Rectal smooth muscle tissue (tissue), 1 donor: ENCODE results near the gene STAG1.
"Not testable (repeated sequence)": the region's sequence is repeated elsewhere in the genome, so short reads cannot be mapped to it uniquely, and the experiment has no call there.

Experiments
- H3K27ac ChIP-seq: one replicate; pipeline ENCODE4 v1.7.0; 2013; ENCODE audit warnings: low read depth, low read length, inconsistent platforms
- H3K27me3 ChIP-seq: one replicate; pipeline ENCODE4 v1.7.0; 2013; ENCODE audit warnings: low read length; ENCODE audit not compliant: control insufficient read depth, insufficient read depth
- H3K36me3 ChIP-seq: one replicate; pipeline ENCODE4 v1.7.0; 2013; ENCODE audit warnings: low read length; ENCODE audit not compliant: control insufficient read depth, insufficient read depth
- H3K4me1 ChIP-seq: one replicate; pipeline ENCODE4 v1.7.0; 2013; ENCODE audit warnings: low read length; ENCODE audit not compliant: control insufficient read depth, insufficient read depth
- H3K4me3 ChIP-seq: one replicate; pipeline ENCODE4 v1.7.0; 2013; ENCODE audit warnings: low read length
- H3K9ac ChIP-seq: one replicate; pipeline ENCODE4 v1.7.0; 2013; ENCODE audit warnings: low read length

The STAG1 gene

GRCh38 chr3:136716629-136717028 lies 35.5 kb downstream of the STAG1 start:
- H3K27me3 ChIP-seq: no peaks in the 10 kb centered on the region
- H3K36me3 ChIP-seq: no peaks in the 10 kb centered on the region
- H3K4me3 ChIP-seq: no peak overlapping the region
- H3K27ac ChIP-seq: no peak overlapping the region
- H3K9ac ChIP-seq: no peak overlapping the region
- no peaks in the 10 kb centered on the region for H3K4me1 ChIP-seq

GRCh38 chr3:136714020-136714419 lies 38.2 kb downstream of the STAG1 start:
- Histone ChIP-seq H3K9ac (no peak overlapping the region), H3K4me1 (no peaks in the 10 kb centered on the region), H3K27ac (no peak overlapping the region), H3K27me3 (no peaks in the 10 kb centered on the region), H3K4me3 (no peak overlapping the region), H3K36me3 (no peaks in the 10 kb centered on the region)

GRCh38 chr3:136712941-136713340 lies 39.2 kb downstream of the STAG1 start:
- Histone ChIP-seq H3K36me3 (no peaks in the 10 kb centered on the region), H3K4me3 (no peak overlapping the region), H3K27me3 (no peaks in the 10 kb centered on the region), H3K4me1 (no peaks in the 10 kb centered on the region), H3K9ac (no peak overlapping the region), H3K27ac (no peak overlapping the region)

GRCh38 chr3:136711888-136712287 lies 40.3 kb downstream of the STAG1 start:
- not testable (repeated sequence) for H3K27ac ChIP-seq, H3K4me3 ChIP-seq, H3K9ac ChIP-seq, H3K27me3 ChIP-seq, H3K36me3 ChIP-seq, H3K4me1 ChIP-seq

GRCh38 chr3:136711277-136711676 lies 40.9 kb downstream of the STAG1 start:
- Histone ChIP-seq H3K27me3 (no peaks in the 10 kb centered on the region), H3K9ac (no peak overlapping the region), H3K4me3 (no peak overlapping the region), H3K4me1 (no peaks in the 10 kb centered on the region), H3K27ac (no peak overlapping the region), H3K36me3 (no peaks in the 10 kb centered on the region)

GRCh38 chr3:136709775-136710174 lies 42.4 kb downstream of the STAG1 start:
- not testable (repeated sequence) for H3K4me1 ChIP-seq, H3K4me3 ChIP-seq, H3K9ac ChIP-seq, H3K36me3 ChIP-seq, H3K27ac ChIP-seq, H3K27me3 ChIP-seq

- H3K27me3 ChIP-seq: no peaks in the 10 kb centered on the region
Observed at GRCh38 chr3:136708333-136708985, 43.7 kb downstream of the STAG1 start.

GRCh38 chr3:136703429-136703828 lies 48.7 kb downstream of the STAG1 start:
- no peaks in the 10 kb centered on the region for H3K36me3 ChIP-seq
- H3K27me3 ChIP-seq: no peaks in the 10 kb centered on the region
- no peak overlapping the region for H3K9ac ChIP-seq
- no peaks in the 10 kb centered on the region for H3K4me1 ChIP-seq
- no peak overlapping the region for H3K4me3 ChIP-seq
- no peak overlapping the region for H3K27ac ChIP-seq

More at GRCh38 chr3:136708333-136708985, 43.7 kb downstream of the STAG1 start:
- H3K4me1 ChIP-seq: no peaks in the 10 kb centered on the region
- H3K27ac ChIP-seq: no peak overlapping the region
- no peaks in the 10 kb centered on the region for H3K36me3 ChIP-seq
- no peak overlapping the region for H3K4me3 ChIP-seq
- no peak overlapping the region for H3K9ac ChIP-seq

- Histone ChIP-seq H3K36me3 (no peaks in the 10 kb centered on the region), H3K27ac (no peak overlapping the region), H3K27me3 (no peaks in the 10 kb centered on the region), H3K4me1 (no peaks in the 10 kb centered on the region), H3K9ac (no peak overlapping the region), H3K4me3 (no peak overlapping the region)
Observed at GRCh38 chr3:136699271-136699828, 52.8 kb downstream of the STAG1 start.

GRCh38 chr3:136698361-136698760 lies 53.8 kb downstream of the STAG1 start:
- Histone ChIP-seq H3K9ac (no peak overlapping the region), H3K36me3 (no peaks in the 10 kb centered on the region), H3K27me3 (no peaks in the 10 kb centered on the region), H3K27ac (no peak overlapping the region), H3K4me1 (no peaks in the 10 kb centered on the region), H3K4me3 (no peak overlapping the region)

- Histone ChIP-seq H3K4me1 (no peaks in the 10 kb centered on the region), H3K4me3 (no peak overlapping the region), H3K27me3 (no peaks in the 10 kb centered on the region)
Observed at GRCh38 chr3:136696797-136697196, 55.4 kb downstream of the STAG1 start.

GRCh38 chr3:136694321-136694720 lies 57.9 kb downstream of the STAG1 start:
- Histone ChIP-seq H3K36me3 (no peaks in the 10 kb centered on the region), H3K9ac (no peak overlapping the region), H3K27me3 (no peaks in the 10 kb centered on the region), H3K27ac (no peak overlapping the region), H3K4me3 (no peak overlapping the region), H3K4me1 (no peaks in the 10 kb centered on the region)

More at GRCh38 chr3:136696797-136697196, 55.4 kb downstream of the STAG1 start:
- Histone ChIP-seq H3K9ac (no peak overlapping the region), H3K27ac (no peak overlapping the region), H3K36me3 (no peaks in the 10 kb centered on the region)

- H3K4me3 ChIP-seq: no peak overlapping the region
- H3K27me3 ChIP-seq: no peaks in the 10 kb centered on the region
- H3K9ac ChIP-seq: no peak overlapping the region
- H3K4me1 ChIP-seq: no peaks in the 10 kb centered on the region
- H3K27ac ChIP-seq: no peak overlapping the region
- no peaks in the 10 kb centered on the region for H3K36me3 ChIP-seq
Observed at GRCh38 chr3:136690599-136690998, 61.6 kb downstream of the STAG1 start.
